Measurements from ENCODE around the gene SPEF2. TPM values are rescaled to one million over a fixed set of nuclear protein-coding genes. Genes with fewer than 3 reads are reported as not detected.

Gene SPEF2
- total and polyA plus RNA-seq, 9 of the 15 experiments (the other 6 are each of a cell fraction or from before 2014, with no cell fraction given), result 0.11 to 0.62 (median 0.20) TPM; not detected in 2

DNA sequence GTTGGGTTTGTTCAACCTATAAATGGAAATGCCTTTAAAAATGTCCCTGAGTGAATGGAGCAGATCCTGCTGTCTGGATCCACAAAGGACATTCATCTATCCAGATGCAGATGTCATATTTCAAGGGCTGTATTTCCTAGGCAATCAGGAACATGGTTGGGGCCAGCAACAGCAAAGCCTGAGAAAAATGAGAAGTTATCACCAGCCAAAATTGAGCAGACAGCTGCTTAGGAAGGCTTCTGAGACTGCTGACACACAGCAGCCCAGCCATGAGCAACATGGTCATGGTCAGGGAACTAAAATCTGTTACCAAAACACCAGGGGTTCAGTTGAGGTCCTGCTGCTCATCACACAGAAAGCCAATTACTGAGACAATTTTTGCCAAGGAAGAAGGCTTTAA, 229.8 kb downstream of the SPEF2 start:
- ChIA-PET CTCF (ENCODE audit: low intra/inter-chr PET ratio) (no interaction called here), POLR2A (no interaction called here)
- no peak for FAIRE-seq
- Histone ChIP-seq H3K9me1 (ENCODE audit: control insufficient read depth, insufficient read depth, low read length) (no peaks in the 10 kb centered on the region), H4K20me1 (replicated peaks; ENCODE audit: control insufficient read depth, insufficient read depth, low read length) (no peaks in the 10 kb centered on the region), H3K4me3 (no peak overlapping the region), H3K9ac (ENCODE audit: insufficient read depth in 1 of 2, low read depth in 2 of 2, low read length in 2 of 2) (no peak overlapping the region), H2AFZ (ENCODE audit: low read depth, low read length) (no peak overlapping the region), H3K27ac (ENCODE audit: extremely low read depth, low read depth, low read length) (no peak overlapping the region), H3K4me2 (ENCODE audit: insufficient read depth, low read length) (no peak overlapping the region), H3K4me1 (replicated peaks in 1 of 2; ENCODE audit: control insufficient read depth in 2 of 2, insufficient read depth in 2 of 2, low read length in 2 of 2) (no peaks in the 10 kb centered on the region), H3K79me2 (ENCODE audit: control insufficient read depth, insufficient read depth, low read length) (no peaks in the 10 kb centered on the region), H3K36me3 (ENCODE audit: control insufficient read depth, insufficient read depth, low read length) (no peaks in the 10 kb centered on the region), H3K27me3 (ENCODE audit: control insufficient read depth in 2 of 2, insufficient read depth in 2 of 2, low read length in 2 of 2) (no peaks in the 10 kb centered on the region), H3K9me3 (replicated peaks; ENCODE audit: control insufficient read depth, insufficient read depth, low read depth, low read length) (no peaks in the 10 kb centered on the region; the same call in 1 of the 2 replicates)
- intact Hi-C loops (cut with micrococcal nuclease) (no loop called here), in situ Hi-C loops (cut with MboI) (no loop called here)
- DNase-seq (ENCODE audit: extremely low read depth in 1 of 4, low spot score in 3 of 4), result no peak
- no TSS peak for BruUV-seq (replicated peaks)
- ATAC-seq, result no peak
- TF ChIP-seq SREBF2 (CRISPR knock-in tag; IDR thresholded peaks at IDR 0.05) (no peak), ZNF79 (CRISPR knock-in tag; IDR thresholded peaks at IDR 0.05; ENCODE audit: low read depth) (no peak), TBP (optimal IDR thresholded peaks at IDR 0.05; ENCODE audit: low read depth, low read length) (no peak)
- TF ChIP-seq, protein P1, sequence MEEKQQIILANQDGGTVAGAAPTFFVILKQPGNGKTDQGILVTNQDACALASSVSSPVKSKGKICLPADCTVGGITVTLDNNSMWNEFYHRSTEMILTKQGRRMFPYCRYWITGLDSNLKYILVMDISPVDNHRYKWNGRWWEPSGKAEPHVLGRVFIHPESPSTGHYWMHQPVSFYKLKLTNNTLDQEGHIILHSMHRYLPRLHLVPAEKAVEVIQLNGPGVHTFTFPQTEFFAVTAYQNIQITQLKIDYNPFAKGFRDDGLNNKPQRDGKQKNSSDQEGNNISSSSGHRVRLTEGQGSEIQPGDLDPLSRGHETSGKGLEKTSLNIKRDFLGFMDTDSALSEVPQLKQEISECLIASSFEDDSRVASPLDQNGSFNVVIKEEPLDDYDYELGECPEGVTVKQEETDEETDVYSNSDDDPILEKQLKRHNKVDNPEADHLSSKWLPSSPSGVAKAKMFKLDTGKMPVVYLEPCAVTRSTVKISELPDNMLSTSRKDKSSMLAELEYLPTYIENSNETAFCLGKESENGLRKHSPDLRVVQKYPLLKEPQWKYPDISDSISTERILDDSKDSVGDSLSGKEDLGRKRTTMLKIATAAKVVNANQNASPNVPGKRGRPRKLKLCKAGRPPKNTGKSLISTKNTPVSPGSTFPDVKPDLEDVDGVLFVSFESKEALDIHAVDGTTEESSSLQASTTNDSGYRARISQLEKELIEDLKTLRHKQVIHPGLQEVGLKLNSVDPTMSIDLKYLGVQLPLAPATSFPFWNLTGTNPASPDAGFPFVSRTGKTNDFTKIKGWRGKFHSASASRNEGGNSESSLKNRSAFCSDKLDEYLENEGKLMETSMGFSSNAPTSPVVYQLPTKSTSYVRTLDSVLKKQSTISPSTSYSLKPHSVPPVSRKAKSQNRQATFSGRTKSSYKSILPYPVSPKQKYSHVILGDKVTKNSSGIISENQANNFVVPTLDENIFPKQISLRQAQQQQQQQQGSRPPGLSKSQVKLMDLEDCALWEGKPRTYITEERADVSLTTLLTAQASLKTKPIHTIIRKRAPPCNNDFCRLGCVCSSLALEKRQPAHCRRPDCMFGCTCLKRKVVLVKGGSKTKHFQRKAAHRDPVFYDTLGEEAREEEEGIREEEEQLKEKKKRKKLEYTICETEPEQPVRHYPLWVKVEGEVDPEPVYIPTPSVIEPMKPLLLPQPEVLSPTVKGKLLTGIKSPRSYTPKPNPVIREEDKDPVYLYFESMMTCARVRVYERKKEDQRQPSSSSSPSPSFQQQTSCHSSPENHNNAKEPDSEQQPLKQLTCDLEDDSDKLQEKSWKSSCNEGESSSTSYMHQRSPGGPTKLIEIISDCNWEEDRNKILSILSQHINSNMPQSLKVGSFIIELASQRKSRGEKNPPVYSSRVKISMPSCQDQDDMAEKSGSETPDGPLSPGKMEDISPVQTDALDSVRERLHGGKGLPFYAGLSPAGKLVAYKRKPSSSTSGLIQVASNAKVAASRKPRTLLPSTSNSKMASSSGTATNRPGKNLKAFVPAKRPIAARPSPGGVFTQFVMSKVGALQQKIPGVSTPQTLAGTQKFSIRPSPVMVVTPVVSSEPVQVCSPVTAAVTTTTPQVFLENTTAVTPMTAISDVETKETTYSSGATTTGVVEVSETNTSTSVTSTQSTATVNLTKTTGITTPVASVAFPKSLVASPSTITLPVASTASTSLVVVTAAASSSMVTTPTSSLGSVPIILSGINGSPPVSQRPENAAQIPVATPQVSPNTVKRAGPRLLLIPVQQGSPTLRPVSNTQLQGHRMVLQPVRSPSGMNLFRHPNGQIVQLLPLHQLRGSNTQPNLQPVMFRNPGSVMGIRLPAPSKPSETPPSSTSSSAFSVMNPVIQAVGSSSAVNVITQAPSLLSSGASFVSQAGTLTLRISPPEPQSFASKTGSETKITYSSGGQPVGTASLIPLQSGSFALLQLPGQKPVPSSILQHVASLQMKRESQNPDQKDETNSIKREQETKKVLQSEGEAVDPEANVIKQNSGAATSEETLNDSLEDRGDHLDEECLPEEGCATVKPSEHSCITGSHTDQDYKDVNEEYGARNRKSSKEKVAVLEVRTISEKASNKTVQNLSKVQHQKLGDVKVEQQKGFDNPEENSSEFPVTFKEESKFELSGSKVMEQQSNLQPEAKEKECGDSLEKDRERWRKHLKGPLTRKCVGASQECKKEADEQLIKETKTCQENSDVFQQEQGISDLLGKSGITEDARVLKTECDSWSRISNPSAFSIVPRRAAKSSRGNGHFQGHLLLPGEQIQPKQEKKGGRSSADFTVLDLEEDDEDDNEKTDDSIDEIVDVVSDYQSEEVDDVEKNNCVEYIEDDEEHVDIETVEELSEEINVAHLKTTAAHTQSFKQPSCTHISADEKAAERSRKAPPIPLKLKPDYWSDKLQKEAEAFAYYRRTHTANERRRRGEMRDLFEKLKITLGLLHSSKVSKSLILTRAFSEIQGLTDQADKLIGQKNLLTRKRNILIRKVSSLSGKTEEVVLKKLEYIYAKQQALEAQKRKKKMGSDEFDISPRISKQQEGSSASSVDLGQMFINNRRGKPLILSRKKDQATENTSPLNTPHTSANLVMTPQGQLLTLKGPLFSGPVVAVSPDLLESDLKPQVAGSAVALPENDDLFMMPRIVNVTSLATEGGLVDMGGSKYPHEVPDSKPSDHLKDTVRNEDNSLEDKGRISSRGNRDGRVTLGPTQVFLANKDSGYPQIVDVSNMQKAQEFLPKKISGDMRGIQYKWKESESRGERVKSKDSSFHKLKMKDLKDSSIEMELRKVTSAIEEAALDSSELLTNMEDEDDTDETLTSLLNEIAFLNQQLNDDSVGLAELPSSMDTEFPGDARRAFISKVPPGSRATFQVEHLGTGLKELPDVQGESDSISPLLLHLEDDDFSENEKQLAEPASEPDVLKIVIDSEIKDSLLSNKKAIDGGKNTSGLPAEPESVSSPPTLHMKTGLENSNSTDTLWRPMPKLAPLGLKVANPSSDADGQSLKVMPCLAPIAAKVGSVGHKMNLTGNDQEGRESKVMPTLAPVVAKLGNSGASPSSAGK (IDR thresholded peaks at IDR 0.05), result no peak
- TF ChIP-seq, protein P2, sequence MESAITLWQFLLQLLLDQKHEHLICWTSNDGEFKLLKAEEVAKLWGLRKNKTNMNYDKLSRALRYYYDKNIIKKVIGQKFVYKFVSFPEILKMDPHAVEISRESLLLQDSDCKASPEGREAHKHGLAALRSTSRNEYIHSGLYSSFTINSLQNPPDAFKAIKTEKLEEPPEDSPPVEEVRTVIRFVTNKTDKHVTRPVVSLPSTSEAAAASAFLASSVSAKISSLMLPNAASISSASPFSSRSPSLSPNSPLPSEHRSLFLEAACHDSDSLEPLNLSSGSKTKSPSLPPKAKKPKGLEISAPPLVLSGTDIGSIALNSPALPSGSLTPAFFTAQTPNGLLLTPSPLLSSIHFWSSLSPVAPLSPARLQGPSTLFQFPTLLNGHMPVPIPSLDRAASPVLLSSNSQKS (CRISPR knock-in tag; IDR thresholded peaks at IDR 0.05), result no peak
